Liver (tissue), 9 donors: ENCODE data around the gene LRRC74B. TPM values are rescaled to one million over a fixed set of nuclear protein-coding genes. Genes with fewer than 3 reads are reported as not detected.

ENCODE experiments used
- DNase-seq: peaks from one replicate; pipeline ENCODE4 v3.0.0-alpha.2; 2017; ENCODE audit warnings: low spot score
- H3K27ac ChIP-seq, 2 donors: one replicate each; pipeline ENCODE4 v1.7.0; 2013; ENCODE audit warnings: inconsistent platforms in 2 of 2, low read length in 2 of 2, control low read depth in 1 of 2, low read depth in 1 of 2, mild to moderate bottlenecking in 1 of 2
- H3K27me3 ChIP-seq, 4 donors: one replicate each; pipeline versions ENCODE4 v1.6.1 to v1.7.0; 2013; ENCODE audit warnings: low read length in 3 of 4, inconsistent platforms in 1 of 4, mild to moderate bottlenecking in 1 of 4, moderate library complexity in 1 of 4; ENCODE audit not compliant: control insufficient read depth in 4 of 4, insufficient read depth in 4 of 4
- H3K36me3 ChIP-seq, 4 donors: one replicate each; pipeline versions ENCODE4 v1.6.1 to v1.7.0; 2013; ENCODE audit warnings: low read length in 3 of 4, mild to moderate bottlenecking in 3 of 4, low read depth in 1 of 4, moderate library complexity in 1 of 4; ENCODE audit not compliant: control insufficient read depth in 4 of 4, insufficient read depth in 3 of 4
- H3K4me1 ChIP-seq, 4 donors: one replicate each; pipeline versions ENCODE4 v1.6.1 to v1.7.0; 2013; ENCODE audit warnings: low read length in 3 of 4, mild to moderate bottlenecking in 3 of 4, moderate library complexity in 1 of 4; ENCODE audit not compliant: control insufficient read depth in 4 of 4, insufficient read depth in 4 of 4
- H3K4me3 ChIP-seq, 3 donors: one replicate each; pipeline versions ENCODE4 v1.6.1 to v1.7.0; 2013; ENCODE audit warnings: low read length in 3 of 3, control low read depth in 1 of 3, low read depth in 1 of 3, mild to moderate bottlenecking in 1 of 3
- H3K9ac ChIP-seq, 2 donors: one replicate each; pipeline ENCODE4 v1.7.0; 2013; ENCODE audit warnings: low read length in 2 of 2, mild to moderate bottlenecking in 2 of 2, moderate library complexity in 2 of 2, control low read depth in 1 of 2, low read depth in 1 of 2
- H3K9me3 ChIP-seq, 4 donors: one replicate each; pipeline versions ENCODE4 v1.6.1 to v1.7.0; 2013; ENCODE audit warnings: low read length in 3 of 4; ENCODE audit not compliant: control insufficient read depth in 4 of 4
- ATF3 ChIP-seq: IDR thresholded peaks from 2 replicates; pipeline ENCODE4 v1.6.1; 2016; ENCODE audit warnings: antibody characterized with exemption
- CTCF ChIP-seq: fragments of 150-350 bp; IDR thresholded peaks from 2 replicates; pipeline ENCODE4 v1.5.1; 2017; ENCODE audit warnings: improper control_type of control experiment, low read depth, low read length; ENCODE audit not compliant: missing input control
- EGR1 ChIP-seq, 2 donors: IDR thresholded peaks; 2 replicates each; pipeline ENCODE4 v1.6.1; 2016 to 2018; ENCODE audit warnings: antibody characterized with exemption in 2 of 2, low read depth in 2 of 2
- FOXA1 ChIP-seq: IDR thresholded peaks from 2 replicates; pipeline ENCODE4 v1.6.1; 2016; ENCODE audit warnings: antibody characterized with exemption
- FOXA2 ChIP-seq: IDR thresholded peaks from 2 replicates; pipeline ENCODE4 v1.6.1; 2016; ENCODE audit warnings: antibody characterized with exemption
- GABPA ChIP-seq, 2 donors: IDR thresholded peaks in 1 of 2; conservative IDR thresholded peaks in 1 of 2; 2 replicates each; pipeline ENCODE4 v1.6.1; 2016; ENCODE audit warnings: antibody characterized with exemption in 2 of 2, mild to moderate bottlenecking in 1 of 2, moderate library complexity in 1 of 2
- HNF4A ChIP-seq, 2 donors: conservative IDR thresholded peaks; 2 replicates each; pipeline ENCODE4 v1.6.1; 2016; ENCODE audit warnings: antibody characterized with exemption in 2 of 2, mild to moderate bottlenecking in 2 of 2
- HNF4G ChIP-seq: IDR thresholded peaks from 2 replicates; pipeline ENCODE4 v1.6.1; 2016; ENCODE audit warnings: antibody characterized with exemption
- JUND ChIP-seq, 2 donors: IDR thresholded peaks; 2 replicates each; pipeline ENCODE4 v1.6.1; 2016; ENCODE audit warnings: antibody characterized with exemption in 2 of 2
- MAX ChIP-seq: IDR thresholded peaks from 2 replicates; pipeline ENCODE4 v1.6.1; 2016; ENCODE audit warnings: antibody characterized with exemption
- NR2F2 ChIP-seq: IDR thresholded peaks from 2 replicates; pipeline ENCODE4 v1.6.1; 2016; ENCODE audit warnings: antibody characterized with exemption
- RAD21 ChIP-seq, 2 donors: IDR thresholded peaks; 2 replicates each; pipeline ENCODE4 v1.6.1; 2016; ENCODE audit warnings: antibody characterized with exemption in 2 of 2, mild to moderate bottlenecking in 2 of 2
- REST ChIP-seq: IDR thresholded peaks from 2 replicates; pipeline ENCODE4 v1.6.1; 2016; ENCODE audit warnings: antibody characterized with exemption, mild to moderate bottlenecking
- RXRA ChIP-seq, 2 donors: IDR thresholded peaks; 2 replicates each; pipeline ENCODE4 v1.6.1; 2017 to 2018; ENCODE audit warnings: antibody characterized with exemption in 2 of 2, mild to moderate bottlenecking in 1 of 2
- SP1 ChIP-seq: IDR thresholded peaks from 2 replicates; pipeline ENCODE4 v1.6.1; 2018; ENCODE audit warnings: antibody characterized with exemption, mild to moderate bottlenecking
- TAF1 ChIP-seq: conservative IDR thresholded peaks from 2 replicates; pipeline ENCODE4 v1.6.1; 2016; ENCODE audit warnings: antibody characterized with exemption, mild to moderate bottlenecking
- YY1 ChIP-seq: IDR thresholded peaks from 2 replicates; pipeline ENCODE4 v1.6.1; 2016; ENCODE audit warnings: antibody characterized with exemption, mild to moderate bottlenecking
- ZBTB33 ChIP-seq: IDR thresholded peaks from 2 replicates; pipeline ENCODE4 v1.6.1; 2016; ENCODE audit warnings: antibody characterized with exemption
- WGBS: extraction: QIAGEN DNeasy Blood & Tissue Kit; methylation state at CpG from one replicate; pipeline ENCODE4 v1.1.7; 2013; 5-methylcytosine and 5-hydroxymethylcytosine counted together
- polyA plus RNA-seq, 2 donors: library from polyadenylated mRNA; stranded (reverse) in 1 of 2; unstranded in 1 of 2; fragments of 200-250 nt in 1 of 2; fragments of >200 nt in 1 of 2; fragmentation: Nextera tagmentation in 1 of 2; extraction: Ambion mirVana in 1 of 2; gene quantifications; one replicate each; pipeline versions ENCODE4 v1.2.1 to v1.2.3, GENCODE V29; 2013 to 2015
- total RNA-seq, 2 donors: library from RNA; depleted of rRNA; stranded (reverse); fragments of >200 nt; gene quantifications; one replicate each; pipeline ENCODE4 v1.2.3, GENCODE V29; 2014
- donor health status: healthy.
- donor health status: healthy.
- donor health status: healthy.
- donor health status: healthy.
- donor health status: healthy.

Gene LRRC74B
- total and polyA plus RNA-seq, 4 donors: not detected

- H3K9me3 ChIP-seq: no peaks in the 10 kb centered on the region
- WGBS: 13% methylated on average over 59 of the region's 59 CpGs
- no peaks in the 10 kb centered on the region for H3K27me3 ChIP-seq
- H3K36me3 ChIP-seq: no peaks in the 10 kb centered on the region
- H3K4me3 ChIP-seq: peak within 1 kb of the TSS in 1 of 3 donors; percentile 18
- TF ChIP-seq GABPA (IDR thresholded peaks at IDR 0.05 in 1 of 2, conservative IDR thresholded peaks at IDR 0.05 in 1 of 2) (no peak), JUND (IDR thresholded peaks at IDR 0.05) (no peak), HNF4A (conservative IDR thresholded peaks at IDR 0.05) (no peak), TAF1 (no peak), FOXA1 (no peak), ZBTB33 (no peak), NR2F2 (no peak), HNF4G (no peak), REST (no peak), ATF3 (no peak), EGR1 (IDR thresholded peaks at IDR 0.05; ENCODE audit: low read depth in 2 of 2) (no peak), CTCF (no peak), RAD21 (IDR thresholded peaks at IDR 0.05) (no peak), SP1 (no peak), MAX (no peak), FOXA2 (no peak), YY1 (no peak), RXRA (IDR thresholded peaks at IDR 0.05) (no peak)
- no peaks in the 10 kb centered on the region for H3K4me1 ChIP-seq
- no peak within 1 kb of the TSS for H3K27ac ChIP-seq
- peak; percentile 48 for DNase-seq
- no peak within 1 kb of the TSS for H3K9ac ChIP-seq
Measured at GRCh38 chr22:21032037-21032867, 13.5 kb upstream of the LRRC74B start, which contains the start of gene SLC7A4. TSS of gene SLC7A4 (minus strand) at chr22:21032561. CDS start at chr22:21031812, 749 bp downstream.
